GM18867 (cell line): Measurements from ENCODE around the gene ABCF2.

ENCODE experiments used
- ATAC-seq: cut with Tn5 transposase; IDR thresholded peaks from one replicate; pipeline ENCODE4 v1.9.1; 2021; ENCODE audit warnings: mild to moderate bottlenecking, moderate library complexity; ENCODE audit not compliant: unreplicated experiment

ABCF2 gene

GRCh38 chr7:151226560-151226874, 488 bp downstream of the ABCF2 start:
- ATAC-seq, result peak; percentile 3

- no peak for ATAC-seq
Observed at GRCh38 chr7:151225948-151226510, 976 bp downstream of the ABCF2 start.

- ATAC-seq, result no peak
Observed at GRCh38 chr7:151223728-151224127, 3.3 kb downstream of the ABCF2 start.

- no peak for ATAC-seq
Observed at GRCh38 chr7:151218170-151218569, 8.8 kb downstream of the ABCF2 start.

GRCh38 chr7:151215396-151215795, 11.6 kb downstream of the ABCF2 start:
- ATAC-seq, result no peak

GRCh38 chr7:151213826-151214225, 13.2 kb downstream of the ABCF2 start:
- ATAC-seq, result no peak

- no peak for ATAC-seq
Observed at GRCh38 chr7:151212626-151213025, 14.4 kb downstream of the ABCF2 start.

- ATAC-seq, result no peak
Observed at GRCh38 chr7:151211155-151211772, 15.7 kb downstream of the ABCF2 start.

- no peak for ATAC-seq
Observed at GRCh38 chr7:151210087-151210854, 16.7 kb downstream of the ABCF2 start, which contains the start of gene H2BK1. H2BK1 (minus strand) TSS chr7:151210488; CDS start chr7:151210318, 170 bp downstream.

GRCh38 chr7:151209588-151209987, 17.4 kb downstream of the ABCF2 start:
- no peak for ATAC-seq

- no peak for ATAC-seq
Observed at GRCh38 chr7:151208253-151208862, 18.6 kb downstream of the ABCF2 start.

GRCh38 chr7:151207804-151208203, 19.2 kb downstream of the ABCF2 start:
- no peak for ATAC-seq

GRCh38 chr7:151207315-151207714, 19.7 kb downstream of the ABCF2 start:
- no peak for ATAC-seq

- no peak for ATAC-seq
Observed at GRCh38 chr7:151206914-151207313, 20.1 kb downstream of the ABCF2 start.

- no peak for ATAC-seq
Observed at GRCh38 chr7:151205730-151206129, 21.3 kb downstream of the ABCF2 start.

GRCh38 chr7:151204383-151205032, 22.5 kb downstream of the ABCF2 start:
- ATAC-seq, result no peak

GRCh38 chr7:151202836-151203235, 24.2 kb downstream of the ABCF2 start:
- ATAC-seq, result no peak

- no peak for ATAC-seq
Observed at GRCh38 chr7:151201751-151202150, 25.3 kb downstream of the ABCF2 start.

GRCh38 chr7:151201344-151201743, 25.7 kb downstream of the ABCF2 start:
- ATAC-seq, result no peak

GRCh38 chr7:151198945-151199848, 27.8 kb downstream of the ABCF2 start:
- ATAC-seq, result no peak
